Measurements from ENCODE around the gene NOTCH1. TPM values are rescaled to one million over a fixed set of nuclear protein-coding genes. Genes with fewer than 3 reads are reported as not detected.

NOTCH1 gene
- total and polyA plus RNA-seq, 2 experiments from 2014 or later, result 7.1 to 20.9 TPM

DNA sequence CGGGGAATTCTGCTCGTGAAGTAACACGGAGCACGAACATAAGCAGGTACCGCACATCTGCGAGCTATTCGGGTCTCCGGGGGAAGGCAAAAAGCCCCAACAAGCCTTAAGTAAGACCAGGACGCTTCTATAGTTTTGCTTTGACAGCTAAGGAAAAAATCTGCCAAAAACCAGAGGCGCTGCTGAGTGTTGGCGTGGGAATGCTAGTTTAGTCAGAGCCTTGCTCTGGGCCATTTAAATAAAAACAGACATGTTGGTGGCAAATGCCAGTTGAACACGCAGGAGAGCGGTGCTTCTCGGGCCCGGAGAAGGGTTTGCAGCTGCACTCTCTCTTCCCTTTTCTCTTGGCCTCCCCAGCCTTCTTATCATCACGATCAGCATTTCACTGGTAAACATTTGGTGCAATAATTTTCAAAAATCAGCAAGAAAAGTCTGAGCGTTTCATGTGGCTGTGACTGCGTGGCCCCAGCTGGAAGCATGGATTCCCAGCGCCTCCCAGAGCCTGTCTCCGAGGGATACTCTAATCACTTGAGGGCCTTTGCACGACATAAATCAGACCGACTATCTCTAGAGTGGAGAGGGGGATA is 6.4 kb upstream of the NOTCH1 start:
- Histone ChIP-seq H3K27ac (peak overlapping the region; percentile 30), H3K36me3 (no peaks in the 10 kb centered on the region), H3K9me3 (ENCODE audit: low read depth) (no peaks in the 10 kb centered on the region), H3K4me3 (no peak overlapping the region), H3K4me1 (ENCODE audit: low read depth) (peaks cover 21% of the 10 kb centered on the region), H3K27me3 (no peaks in the 10 kb centered on the region)
- TF ChIP-seq, protein P1, sequence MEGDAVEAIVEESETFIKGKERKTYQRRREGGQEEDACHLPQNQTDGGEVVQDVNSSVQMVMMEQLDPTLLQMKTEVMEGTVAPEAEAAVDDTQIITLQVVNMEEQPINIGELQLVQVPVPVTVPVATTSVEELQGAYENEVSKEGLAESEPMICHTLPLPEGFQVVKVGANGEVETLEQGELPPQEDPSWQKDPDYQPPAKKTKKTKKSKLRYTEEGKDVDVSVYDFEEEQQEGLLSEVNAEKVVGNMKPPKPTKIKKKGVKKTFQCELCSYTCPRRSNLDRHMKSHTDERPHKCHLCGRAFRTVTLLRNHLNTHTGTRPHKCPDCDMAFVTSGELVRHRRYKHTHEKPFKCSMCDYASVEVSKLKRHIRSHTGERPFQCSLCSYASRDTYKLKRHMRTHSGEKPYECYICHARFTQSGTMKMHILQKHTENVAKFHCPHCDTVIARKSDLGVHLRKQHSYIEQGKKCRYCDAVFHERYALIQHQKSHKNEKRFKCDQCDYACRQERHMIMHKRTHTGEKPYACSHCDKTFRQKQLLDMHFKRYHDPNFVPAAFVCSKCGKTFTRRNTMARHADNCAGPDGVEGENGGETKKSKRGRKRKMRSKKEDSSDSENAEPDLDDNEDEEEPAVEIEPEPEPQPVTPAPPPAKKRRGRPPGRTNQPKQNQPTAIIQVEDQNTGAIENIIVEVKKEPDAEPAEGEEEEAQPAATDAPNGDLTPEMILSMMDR (IDR thresholded peaks at IDR 0.05; ENCODE audit: low read depth, low read length), result no peak
- DNase-seq (ENCODE audit: low read depth in 1 of 2, low spot score in 1 of 2), result peak in 1 of 2 donors; percentile 74

DNA sequence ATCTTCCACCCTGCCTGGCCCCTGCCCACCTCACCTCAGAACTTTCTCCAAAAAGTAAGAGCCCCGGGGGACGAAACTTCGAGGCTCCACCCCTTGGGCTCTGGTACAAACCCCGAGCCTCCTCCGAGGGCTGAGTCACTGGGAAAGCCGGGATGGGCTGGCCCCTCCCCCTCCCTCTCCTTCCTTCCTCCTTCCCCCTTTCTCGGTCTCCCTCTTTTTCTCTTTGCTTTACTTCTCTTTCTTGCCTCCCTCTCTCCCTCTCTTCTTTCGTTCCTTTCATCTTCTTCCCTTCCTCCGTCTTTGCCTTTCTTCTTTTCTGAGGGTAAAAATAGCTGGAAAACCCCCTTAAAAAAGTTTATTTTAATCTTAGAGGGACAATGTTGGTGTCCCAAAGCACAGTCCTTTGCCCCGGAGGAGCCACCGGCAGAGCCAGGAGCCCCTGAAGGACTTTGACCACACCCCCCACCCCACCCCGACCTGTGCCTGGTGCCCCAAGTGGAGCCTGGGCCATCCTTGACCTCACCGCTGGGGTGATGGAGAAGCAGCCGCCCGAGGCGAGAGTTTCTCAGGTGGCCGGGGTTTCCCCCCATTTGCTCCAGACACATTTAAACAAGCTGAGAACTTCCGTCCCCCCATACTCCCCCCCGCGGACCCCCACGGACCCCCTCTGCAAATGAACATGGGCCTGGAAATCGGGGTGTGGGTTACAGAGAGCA is 5.7 kb upstream of the NOTCH1 start:
- Histone ChIP-seq H3K36me3 (no peaks in the 10 kb centered on the region), H3K4me1 (ENCODE audit: low read depth) (peaks cover 27% of the 10 kb centered on the region), H3K27me3 (no peaks in the 10 kb centered on the region), H3K27ac (peak overlapping the region; percentile 30), H3K9me3 (ENCODE audit: low read depth) (no peaks in the 10 kb centered on the region), H3K4me3 (no peak overlapping the region)
- TF ChIP-seq, protein P1 (IDR thresholded peaks at IDR 0.05; ENCODE audit: low read depth, low read length), result no peak
- DNase-seq (ENCODE audit: low read depth in 1 of 2, low spot score in 1 of 2), result peak in 1 of 2 donors; percentile 79

DNA sequence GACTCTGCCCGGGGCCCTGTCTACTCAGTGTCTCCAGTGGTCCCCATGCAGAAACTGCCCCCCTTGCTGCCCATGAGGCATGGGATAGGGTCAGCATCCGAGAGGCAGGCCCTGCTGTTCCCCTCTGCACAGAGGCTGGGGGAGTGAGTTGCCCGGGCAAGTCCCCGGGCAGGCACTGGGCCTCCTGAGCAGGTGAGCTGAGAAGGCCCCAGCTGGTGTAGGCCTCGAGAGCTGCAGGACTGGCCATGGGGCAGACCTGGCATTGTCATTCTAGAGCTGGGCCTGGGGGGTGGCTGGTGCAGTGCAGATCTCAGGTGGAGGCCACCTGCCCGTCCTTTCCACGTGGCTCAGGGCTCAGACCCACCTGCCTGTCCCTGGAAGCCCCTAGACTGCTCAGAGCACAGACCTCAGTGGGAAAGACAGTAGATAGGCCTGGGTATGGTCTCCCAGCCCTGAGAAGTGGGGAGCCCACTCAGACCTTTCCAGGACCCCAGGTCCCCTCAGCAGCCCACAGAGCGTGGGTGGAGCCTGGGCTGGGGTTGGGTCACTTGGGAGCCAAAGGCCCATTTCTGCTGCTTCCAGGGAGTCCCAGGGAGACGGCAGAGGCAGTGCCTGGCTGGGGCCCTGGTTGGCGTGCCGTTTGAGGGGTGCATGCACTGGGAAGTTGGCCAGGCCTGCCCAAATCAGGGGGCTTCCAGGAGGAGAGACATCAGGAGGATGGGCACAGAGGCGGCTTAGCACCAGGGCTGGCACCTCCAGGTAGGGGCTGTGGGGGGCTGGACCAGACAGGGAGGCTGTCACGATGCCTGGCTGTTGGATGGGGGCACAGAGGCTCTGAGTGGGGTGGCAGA is 4.8 kb upstream of the NOTCH1 start:
- no peak for DNase-seq (ENCODE audit: low read depth in 1 of 2, low spot score in 1 of 2)
- Histone ChIP-seq H3K4me1 (ENCODE audit: low read depth) (peaks cover 27% of the 10 kb centered on the region), H3K36me3 (no peaks in the 10 kb centered on the region), H3K4me3 (no peak overlapping the region), H3K9me3 (ENCODE audit: low read depth) (no peaks in the 10 kb centered on the region), H3K27me3 (no peaks in the 10 kb centered on the region), H3K27ac (no peak overlapping the region)
- TF ChIP-seq, protein P1 (IDR thresholded peaks at IDR 0.05; ENCODE audit: low read depth, low read length), result no peak

DNA sequence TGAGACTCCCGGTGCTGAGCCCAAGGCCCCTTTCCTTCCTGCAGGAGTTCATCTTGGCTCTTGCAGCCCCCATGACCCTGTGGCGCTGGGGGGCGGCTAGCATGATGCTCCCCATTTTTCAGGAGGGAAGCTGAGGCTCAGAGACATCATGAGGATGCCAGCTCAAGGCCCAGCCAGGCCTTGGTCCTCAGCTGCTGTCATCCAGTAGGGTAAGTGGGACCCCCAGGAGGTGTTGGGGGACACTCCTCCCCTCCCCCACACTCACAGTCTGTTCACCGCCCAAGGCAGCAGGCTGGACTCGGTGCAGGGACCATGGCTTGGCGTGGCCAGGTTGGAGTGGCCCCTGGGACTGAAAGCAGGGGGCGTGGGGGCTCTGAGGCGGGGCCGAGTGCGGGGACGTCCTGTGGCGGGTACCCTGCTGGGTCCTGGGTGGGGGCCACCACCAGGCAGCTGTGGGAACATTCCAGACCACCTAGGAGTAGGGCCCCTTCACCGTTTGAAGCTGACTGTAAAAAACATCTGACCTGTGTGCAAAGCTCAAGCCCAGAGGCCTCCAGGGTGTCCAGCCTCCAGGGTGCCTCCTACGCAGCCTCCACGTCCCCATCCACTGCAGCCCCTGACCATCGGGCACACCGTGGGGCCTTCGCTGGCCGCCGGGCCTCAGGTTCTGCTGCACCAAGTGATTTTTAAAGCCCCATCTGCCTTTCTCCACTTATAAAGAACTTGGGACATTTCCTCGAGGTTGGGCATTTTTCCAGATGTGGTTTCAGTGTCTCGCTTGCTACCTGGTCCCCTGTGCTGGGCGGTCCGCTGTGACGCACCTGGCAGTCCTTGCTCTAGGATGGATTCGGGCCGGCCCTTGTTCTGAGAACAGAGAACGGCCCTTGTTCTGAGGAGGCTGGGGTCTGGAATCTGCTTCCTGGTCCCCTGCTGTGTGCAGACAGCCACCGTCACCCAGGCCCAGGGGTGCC is 3.4 kb upstream of the NOTCH1 start:
- Histone ChIP-seq H3K27me3 (no peaks in the 10 kb centered on the region), H3K36me3 (no peaks in the 10 kb centered on the region), H3K9me3 (ENCODE audit: low read depth) (no peaks in the 10 kb centered on the region), H3K4me3 (no peak overlapping the region), H3K4me1 (ENCODE audit: low read depth) (peaks cover 27% of the 10 kb centered on the region), H3K27ac (no peak overlapping the region)
- TF ChIP-seq, protein P1 (IDR thresholded peaks at IDR 0.05; ENCODE audit: low read depth, low read length), result no peak
- no peak for DNase-seq (ENCODE audit: low read depth in 1 of 2, low spot score in 1 of 2)
